Stimulated activated CD4-positive, alpha-beta T cell treated with anti-CD3 and anti-CD28 coated beads, Interleukin-1b, Interleukin-23, amount 100 ng/mL, for 48 hours (primary cell): ENCODE results near the gene SOS2.
A peak's percentile ranks its signal among the peaks of the same experiment; 100 is the strongest.

Experiments used
- DNase-seq: peaks from one replicate; pipeline ENCODE4 v3.0.0-alpha.2; 2020

SOS2 gene

DNA sequence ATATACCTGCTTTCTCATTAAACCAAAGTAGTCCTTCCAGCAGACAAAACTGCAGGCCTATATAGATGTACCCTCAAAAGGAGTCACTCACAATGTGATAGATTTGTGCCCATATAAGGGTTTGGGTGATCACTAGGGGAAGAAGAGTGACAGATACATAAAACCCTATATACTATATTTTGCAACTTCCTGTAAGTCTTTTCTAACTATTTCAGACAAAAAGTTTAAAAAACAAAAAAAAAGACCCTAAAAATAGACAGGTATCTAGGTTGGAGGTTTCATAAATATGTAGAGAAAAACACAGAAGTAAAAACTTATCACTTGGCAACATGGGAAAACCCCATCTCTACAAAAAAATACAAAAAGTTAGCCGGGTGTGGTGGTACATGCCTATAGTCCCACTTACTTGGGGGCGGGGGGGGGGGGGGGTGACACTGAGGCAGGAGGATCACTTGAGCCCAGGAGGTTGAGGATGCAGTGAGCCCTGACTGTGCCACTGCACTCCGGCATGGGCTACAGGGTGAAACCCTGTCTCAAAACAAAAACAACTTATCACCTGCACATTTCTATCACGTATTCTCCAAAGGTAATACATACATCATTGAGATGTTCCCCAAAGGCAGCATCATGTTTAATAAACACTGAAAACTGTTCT lies 117.9 kb downstream of the SOS2 start:
- no peak for DNase-seq

DNA sequence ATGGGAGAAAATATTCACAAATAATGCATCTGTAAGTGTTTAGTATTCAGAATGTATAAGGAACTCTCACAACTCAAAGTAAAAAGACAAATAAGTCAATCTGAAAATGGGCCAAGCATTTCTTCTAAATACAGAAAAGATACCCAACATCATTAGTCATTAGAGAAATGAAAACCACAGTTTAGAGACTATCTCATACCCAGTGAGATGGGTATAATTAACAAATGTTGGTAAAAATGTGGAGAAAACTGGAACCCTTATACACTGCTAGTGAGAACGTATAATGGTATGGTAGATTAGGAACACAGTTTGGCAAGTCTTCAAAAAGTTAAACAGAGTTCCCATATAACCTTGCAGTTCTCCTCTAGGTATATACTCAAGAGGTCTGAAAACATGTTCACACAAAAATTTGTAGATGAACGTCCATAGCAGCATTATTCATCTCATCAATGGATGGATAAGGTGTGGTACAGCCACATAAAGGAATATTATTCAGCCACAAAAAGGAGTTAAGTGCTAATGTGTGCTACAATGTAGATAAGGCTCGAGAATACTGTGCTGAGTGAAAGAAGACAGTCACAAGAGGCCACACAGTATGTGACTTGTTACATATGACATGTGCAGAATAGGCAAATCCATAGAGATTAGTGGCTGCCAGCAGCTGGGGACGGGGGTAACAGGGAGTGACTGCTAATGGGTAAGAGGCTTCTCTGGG lies 120.9 kb downstream of the SOS2 start:
- DNase-seq: no peak

DNA sequence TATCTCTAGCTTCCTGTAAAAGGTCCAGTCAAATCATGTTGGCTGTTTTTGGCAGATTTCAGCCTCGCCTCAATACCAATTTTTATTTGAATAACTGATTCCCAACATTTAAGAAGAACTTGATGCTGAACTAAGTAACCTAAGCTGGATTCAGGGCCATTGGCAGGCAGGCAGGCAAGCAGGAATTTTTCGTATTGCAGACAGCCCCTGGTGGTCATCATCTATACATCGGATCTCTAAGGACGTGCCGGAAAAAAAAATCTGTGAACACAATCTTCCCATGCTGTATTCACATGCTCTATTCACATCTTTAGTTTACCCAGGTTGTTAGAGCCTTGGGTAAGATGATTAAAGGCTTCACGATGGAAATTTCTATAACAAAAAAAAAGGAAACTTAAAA lies 122.0 kb downstream of the SOS2 start:
- DNase-seq: no peak

DNA sequence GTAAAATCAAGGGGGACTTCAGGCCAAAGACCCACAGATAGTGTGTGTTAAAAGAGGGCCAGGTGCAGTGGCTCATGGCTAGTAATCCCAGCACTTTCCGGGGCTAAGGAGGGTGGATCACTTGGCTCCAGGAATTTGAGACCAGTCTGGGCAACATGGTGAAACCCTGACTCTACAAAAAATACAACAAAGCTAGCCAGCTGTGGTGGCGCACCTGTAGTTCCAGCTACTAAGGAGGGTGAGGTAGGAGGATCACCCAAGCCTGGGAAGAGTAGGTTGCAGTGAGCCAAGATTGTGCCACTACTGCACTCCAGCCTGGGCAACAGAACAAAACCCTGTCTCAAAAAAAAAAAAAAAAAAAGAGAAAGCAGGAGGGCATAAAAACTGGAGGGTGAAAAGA lies 123.5 kb downstream of the SOS2 start:
- DNase-seq: no peak

DNA sequence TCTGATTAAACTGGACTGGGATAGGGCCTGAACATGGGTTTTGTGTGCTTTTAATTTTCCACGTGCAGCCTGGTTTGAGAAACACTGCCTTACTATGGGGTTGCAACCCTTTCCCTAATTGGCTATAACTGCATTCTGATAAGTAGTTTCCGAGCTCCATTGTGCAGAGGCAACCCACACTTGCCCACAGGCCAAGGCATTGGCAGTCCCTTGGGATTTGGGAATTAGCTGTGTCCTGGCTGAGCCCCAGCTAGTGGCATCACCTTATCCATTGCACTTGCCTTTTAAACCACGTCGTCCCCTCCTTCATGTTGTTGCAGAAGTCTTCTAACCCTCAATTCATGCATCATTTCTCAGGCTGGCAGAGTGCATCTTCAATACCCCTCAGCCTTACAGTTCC lies 125.2 kb downstream of the SOS2 start:
- DNase-seq: no peak

DNA sequence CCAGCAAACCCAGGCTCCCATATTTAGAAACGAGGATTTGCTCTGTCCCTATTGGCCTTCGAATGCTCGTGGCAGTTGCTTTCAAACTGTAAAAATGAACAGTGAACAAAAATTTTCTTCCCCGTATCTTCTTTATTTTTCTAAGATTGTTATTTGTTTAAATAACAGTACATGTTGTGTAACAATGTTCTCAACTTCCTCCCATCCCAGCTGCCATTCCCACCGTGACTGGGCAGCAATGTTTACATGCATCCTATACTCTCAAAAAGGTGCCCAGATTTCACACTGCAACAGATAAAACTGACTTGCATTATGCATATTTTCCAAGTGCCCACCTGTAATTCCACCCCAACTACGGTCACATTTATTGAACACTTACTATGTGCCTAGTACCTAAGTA lies 127.8 kb downstream of the SOS2 start:
- no peak for DNase-seq

DNA sequence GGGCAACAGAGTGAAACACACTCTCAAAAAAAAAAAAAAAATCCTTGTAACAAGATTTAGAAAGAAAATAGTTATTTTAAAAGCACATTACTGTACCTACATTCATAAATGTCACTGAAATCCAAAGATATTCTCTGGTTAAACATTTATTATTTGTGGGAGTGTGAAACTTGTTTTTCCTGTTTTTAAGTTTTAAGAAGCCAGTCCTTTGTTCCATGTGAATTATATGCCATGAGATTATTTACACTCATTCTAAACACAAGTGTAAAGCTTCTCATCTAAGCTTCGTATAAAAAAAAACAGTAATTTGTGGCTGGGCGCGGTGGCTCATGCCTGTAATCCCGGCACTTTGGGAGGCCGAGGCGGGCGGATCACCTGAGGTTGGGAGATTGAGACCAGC lies 130.0 kb downstream of the SOS2 start:
- no peak for DNase-seq

DNA sequence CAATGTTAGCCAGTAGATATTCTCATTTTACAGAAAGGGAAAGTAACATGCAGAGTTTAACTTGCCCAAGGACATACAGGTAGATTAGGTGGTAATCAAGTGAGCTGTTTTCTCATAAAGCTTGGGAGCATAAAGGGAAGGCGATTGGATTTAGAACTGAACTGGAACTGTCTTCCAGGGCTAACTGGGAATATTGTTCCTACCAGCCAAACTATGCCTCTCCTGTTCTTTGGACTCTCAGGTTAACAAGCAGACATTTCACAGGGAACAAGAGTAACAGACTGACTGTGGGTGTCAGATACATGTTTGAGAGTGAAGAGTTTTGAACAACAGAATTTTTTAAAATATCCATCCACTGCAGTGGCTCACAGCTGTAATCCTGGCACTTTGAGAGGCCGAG lies 130.6 kb downstream of the SOS2 start:
- no peak for DNase-seq

DNA sequence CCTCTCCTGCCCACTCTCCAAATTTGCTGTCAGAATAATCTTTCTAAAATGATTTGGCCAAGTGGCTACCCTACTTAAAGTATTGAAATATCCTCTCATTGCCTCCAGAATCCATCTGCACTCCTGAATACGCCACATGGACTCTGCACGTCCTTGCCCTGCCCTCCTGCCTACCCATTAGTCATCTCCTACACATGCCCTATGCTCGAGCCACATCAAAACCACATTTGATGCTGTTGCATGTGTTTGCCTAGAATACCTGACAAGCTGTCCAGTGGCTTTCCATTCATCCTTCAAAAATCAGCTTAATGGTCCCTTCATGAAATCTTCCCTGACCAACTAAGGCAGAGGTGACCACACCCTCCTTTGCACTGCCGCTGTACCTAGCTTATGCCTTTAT lies 132.0 kb downstream of the SOS2 start:
- no peak for DNase-seq

DNA sequence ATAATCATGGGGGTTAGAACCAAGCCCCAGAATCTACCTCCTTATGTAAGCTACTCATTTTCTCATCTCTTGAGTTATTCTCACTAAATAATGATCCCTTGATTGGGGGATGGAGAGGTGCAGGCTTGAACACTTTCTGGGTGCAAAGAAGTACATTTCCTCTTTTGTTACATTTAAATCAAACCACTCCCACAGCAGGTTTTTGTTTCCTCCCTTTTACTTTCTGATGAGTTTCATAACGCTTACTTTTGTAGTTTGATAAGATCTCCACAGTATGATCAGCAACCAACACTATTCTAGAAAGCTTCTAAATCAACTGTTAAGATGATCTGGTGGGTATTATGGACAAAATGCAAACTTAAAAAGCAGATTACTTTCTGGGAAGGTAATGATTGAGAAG lies 135.5 kb downstream of the SOS2 start:
- DNase-seq: no peak

DNA sequence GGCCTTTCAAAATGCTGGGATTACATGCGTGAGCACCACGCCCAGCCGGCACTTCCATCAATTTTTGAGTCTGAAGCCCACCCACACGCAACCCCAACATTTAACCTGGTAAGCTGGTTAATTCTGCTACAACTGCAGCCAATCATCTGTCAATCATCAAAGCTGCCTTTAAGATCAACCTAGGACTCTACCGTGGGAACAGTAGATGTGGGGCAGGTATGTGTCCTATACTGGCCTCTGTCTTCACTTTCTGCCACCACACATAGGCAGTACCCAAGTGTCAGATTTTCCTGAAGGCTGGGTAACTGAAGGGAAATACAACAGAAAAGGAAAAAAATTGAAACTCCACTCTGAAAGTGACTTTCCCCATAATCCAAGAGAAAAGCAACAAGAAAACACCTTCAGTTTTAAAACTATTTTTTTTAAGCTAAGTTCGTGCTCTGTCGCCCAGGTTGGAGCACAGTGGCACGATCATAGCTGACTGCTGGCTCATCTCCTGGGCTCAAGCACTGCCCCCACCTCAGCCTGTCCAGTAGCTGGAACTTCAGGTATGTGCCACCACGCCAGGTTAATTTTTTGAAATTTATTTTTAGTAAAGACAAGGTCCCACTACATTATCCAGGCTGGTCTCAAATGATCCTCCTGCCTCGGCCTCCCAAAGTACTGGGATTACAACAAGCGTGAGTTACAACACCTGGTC lies 137.2 kb downstream of the SOS2 start:
- DNase-seq: no peak

DNA sequence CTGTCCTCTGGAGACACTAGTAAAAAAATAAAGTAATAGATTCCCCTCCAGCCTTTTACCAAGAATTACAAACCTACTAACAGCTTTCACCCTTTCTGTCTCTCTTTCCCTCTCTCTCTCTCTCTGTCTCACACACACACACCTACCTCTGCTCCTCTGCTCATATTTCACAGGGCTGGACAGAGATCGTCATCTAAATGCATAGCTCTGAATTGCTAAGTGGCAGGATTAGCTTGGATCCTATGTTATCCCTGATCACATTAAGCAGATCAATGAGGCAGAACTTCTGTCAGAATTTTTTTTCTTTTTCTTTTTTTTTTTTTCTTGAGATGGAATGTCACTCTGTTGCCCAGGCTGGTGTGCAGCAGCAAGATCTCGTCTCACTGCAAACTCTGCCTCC lies 137.9 kb downstream of the SOS2 start:
- DNase-seq: no peak

DNA sequence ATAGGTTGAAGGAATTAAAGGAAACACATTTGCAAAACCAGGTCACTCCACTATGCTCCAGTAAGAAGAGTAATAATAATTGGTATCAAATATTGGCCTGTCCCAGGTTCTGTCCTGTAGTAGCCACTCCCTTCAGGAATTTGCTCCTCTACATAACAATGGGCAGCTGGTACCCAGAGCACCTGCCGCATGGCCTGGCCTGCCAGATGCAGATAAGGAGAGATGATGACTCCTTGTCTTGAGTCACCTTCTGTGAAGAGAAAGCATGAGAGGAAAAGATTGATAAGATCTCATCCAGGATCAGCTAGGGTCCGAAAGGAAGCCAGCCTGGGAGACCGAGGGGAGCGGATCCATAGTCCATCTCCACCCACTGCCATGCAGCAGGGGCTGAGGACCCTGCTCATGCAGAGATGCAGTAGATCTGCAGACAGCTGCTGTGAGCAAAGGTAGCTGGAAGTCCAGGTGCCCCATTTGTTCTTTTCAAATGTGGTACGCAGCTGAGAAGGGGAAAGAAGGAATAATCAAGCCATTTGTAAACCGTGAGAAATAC lies 139.3 kb downstream of the SOS2 start:
- no peak for DNase-seq

DNA sequence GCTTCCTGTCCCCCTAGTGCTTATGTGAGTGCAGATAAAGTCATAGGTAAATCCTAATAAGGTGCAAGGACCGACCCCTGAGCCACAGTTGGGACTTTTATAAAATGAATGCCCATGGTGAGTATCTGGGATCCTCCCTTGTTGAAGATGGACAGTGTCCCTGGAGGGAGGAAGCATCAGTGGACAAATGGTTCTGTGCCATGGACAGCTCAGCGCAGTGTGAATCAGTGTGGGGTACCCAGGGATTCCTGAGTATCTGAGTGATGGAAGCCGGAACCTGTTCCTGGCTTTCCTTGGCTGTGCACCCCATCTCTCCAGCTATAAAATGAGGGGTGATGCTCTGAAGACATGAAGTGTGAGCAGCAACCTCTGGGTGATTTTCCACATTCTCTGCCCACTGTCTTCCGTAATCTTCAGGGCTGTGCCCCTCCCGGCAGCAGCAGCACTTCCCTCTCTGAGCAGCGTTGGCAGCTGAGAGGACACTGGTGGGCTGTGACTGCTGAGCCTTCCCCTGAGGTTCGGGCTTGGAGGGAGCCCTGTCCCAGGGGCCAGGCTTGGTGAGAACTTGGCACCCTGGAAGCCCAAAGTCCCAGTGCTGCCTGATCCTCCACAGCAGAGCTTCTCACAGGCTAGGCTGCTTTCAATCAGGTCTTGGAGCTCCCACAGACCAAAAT lies 140.0 kb downstream of the SOS2 start:
- no peak for DNase-seq

DNA sequence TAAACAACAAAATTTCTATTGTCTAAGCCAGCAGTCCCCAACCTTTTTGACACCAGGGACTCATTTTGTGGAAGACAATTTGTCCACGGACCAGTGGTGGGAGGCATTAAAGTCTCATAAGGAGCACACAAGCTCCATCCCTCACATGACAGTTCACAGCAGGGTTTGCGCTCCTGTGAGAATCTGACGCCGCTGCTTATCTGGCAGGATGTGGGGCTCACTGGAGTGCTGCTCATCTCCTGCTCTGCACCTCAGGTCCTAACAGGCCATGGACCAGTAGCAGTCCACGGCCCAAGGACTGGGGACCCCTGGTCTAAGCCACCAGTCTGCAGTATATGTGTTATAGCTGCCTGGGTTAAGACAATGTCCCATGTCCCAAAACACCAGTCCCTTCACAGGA lies 142.2 kb downstream of the SOS2 start:
- DNase-seq: peak; percentile 23

DNA sequence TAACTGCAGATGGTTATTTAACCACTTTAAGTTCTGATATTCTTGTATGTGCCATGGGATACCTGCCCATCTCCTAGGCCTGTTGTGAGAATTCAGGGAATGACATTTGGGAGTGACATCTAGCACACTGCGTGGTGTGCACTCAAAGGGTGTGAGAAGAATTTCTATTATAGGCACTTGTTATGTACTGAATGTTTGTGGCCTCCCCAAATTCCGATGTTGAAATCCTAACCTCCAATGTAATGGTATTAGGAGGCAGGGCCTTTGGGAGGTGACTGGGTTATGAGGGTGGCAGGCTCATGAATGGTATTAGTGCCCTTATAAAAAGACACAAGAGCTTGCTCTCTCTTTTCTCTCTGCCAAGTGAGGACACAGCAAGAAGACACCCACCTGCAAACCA lies 142.6 kb downstream of the SOS2 start:
- no peak for DNase-seq

DNA sequence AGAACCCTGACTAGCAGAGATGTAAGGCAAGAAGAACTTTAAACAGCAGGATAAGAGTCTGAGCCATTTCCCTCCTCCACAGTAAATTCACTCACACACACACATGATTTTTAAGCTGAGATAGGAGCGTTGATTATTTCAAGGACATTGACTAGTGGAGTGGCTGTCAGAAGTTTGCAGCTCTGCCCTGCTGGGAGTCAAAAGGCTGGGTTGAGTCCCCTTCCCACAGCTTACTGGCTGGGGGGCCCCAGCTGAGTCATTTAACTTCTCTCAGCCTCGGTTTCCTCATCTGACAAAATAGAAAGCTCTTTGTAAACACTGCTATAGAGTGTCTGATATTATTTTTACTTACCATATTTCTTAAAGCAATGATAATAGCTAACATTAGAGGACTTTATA lies 143.3 kb downstream of the SOS2 start:
- no peak for DNase-seq

DNA sequence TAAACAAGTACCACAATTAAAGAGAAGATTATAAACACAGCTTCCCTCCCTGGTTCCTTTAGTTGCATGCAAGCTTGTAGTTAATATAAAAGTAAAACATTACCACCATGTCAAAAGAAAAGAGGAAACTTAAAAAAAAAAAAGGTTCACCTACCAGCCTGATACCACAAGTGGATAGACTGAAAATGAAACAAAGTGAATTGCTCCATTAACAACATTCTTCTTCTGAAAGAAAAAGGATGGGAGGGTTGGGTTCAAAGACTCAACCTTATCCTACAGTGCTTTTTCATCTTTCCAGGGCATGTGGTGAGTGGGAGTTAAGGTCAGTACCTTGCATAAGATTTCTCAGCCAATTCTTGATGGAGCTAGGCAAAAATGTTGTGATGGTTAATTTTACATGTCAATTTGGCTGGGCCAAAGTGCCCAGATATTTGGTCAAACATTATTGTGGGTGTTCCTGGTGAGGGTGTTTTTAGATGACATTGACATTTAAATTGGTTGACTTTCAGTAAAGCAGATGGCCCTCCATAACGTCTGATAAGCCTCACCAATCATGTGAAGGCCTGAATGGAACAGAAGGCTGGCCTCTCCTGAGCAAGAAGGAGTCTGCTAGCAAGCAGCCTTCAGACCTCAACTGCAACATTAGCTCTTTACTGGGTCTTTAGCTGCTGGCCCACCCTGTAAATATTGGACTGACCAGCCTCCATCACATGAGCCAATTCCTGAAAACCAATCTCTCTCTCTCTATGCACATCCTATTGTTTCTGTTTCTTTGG lies 143.8 kb downstream of the SOS2 start:
- no peak for DNase-seq

DNA sequence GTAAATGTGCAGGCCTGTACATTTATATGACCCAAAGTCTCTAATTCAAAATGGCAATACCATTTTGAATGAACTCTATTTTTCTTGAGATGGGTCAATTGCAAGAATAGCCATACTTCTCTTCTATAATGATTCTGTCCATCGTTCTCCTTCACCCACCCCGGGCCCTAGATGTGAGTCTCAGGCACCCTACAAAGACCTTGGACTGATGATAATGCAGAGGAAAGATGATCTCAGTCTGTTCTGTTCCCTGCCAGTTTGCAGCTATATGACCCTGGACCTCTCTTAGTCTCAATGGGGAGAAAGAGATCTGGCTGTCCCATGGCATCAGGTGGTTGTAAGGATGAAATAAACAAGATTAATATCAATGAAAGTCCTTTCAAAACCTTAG lies 145.1 kb downstream of the SOS2 start:
- no peak for DNase-seq

DNA sequence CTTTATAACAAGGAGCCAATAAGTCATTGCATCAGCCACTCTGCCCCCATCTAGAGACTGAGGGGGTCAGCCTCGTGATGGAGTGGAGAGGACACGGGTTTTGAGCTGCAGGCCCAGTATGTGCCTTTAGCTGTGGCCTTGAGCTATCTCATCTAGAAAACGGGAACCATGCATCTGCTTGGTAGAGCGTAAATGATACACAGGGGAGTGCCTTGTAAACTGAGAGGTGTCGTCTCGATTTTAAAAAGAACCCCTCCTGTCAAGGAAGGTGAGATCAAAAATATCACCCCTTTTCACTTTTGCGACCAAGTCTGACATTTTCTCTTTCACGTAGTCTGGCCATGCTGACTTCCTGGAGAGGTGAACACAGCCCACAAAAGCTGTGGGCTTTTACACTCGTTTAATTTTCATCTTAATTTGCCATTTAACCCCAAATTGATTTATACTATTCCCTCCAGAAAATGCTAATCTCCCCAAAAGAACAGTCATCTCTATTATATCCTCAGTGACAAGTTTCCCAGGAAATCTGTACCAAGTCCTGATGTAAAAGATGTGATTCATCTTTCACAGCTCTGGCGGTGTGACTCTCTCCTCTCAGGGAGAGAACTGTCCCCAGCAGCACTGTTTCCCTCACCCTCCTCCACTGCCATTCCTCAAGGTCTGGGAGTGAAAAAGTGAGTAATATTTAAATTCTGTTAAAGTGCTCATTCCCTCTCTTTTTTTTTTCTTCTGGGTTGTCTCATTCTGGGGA lies 145.6 kb downstream of the SOS2 start:
- DNase-seq: peak; percentile 61

DNA sequence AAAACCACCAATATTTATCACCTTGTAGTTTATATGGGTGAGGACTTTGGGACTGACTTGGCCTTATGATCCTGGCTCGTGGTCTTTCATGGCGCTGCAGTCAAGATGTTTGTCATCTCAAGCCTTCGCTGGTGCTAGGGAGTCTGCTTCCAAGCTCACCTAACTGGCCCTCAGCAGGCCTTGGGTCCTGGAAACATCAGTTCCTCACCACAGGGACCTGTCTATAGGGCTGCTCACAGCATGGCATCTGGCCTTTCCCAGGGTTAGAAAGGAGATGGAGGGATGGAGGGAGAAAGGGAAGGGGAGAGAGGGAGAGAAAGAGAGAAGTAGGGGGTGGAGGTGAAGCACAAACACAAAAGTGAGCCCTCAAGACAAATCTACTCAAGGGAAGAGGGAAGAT lies 146.7 kb downstream of the SOS2 start:
- no peak for DNase-seq
